Smooth muscle cell (in vitro differentiated cells): ENCODE results near the gene SMAD5. TPM values are rescaled to one million over a fixed set of nuclear protein-coding genes. Genes with fewer than 3 reads are reported as not detected.

ENCODE experiments used
- DNase-seq: peaks from one replicate; lab custom pipeline; 2025; ENCODE audit not compliant: unreplicated experiment; lab: John Stamatoyannopoulos, UW
- H2AFZ ChIP-seq: fragments of 200-600 bp; sonication (generic); 2 replicates; pipeline ENCODE4 v1.6.0; 2016; ENCODE audit warnings: antibody characterized with exemption, low read depth, mild to moderate bottlenecking
- H3F3A ChIP-seq: fragments of 200-600 bp; sonication (generic); 2 replicates; pipeline ENCODE4 v1.6.0; 2017; ENCODE audit warnings: antibody characterized with exemption, low read depth
- H3K27ac ChIP-seq: fragments of 200-600 bp; sonication (generic); 2 replicates; pipeline ENCODE4 v1.5.1; 2016; ENCODE audit warnings: low read depth, mild to moderate bottlenecking
- H3K27me3 ChIP-seq: fragments of 200-600 bp; sonication (generic); 2 replicates; pipeline ENCODE4 v1.6.1; 2016; ENCODE audit warnings: low read depth, mild to moderate bottlenecking
- H3K36me3 ChIP-seq: fragments of 200-600 bp; sonication (generic); 2 replicates; pipeline ENCODE4 v1.5.1; 2016; ENCODE audit warnings: low read depth
- H3K4me1 ChIP-seq: fragments of 200-600 bp; sonication (generic); 2 replicates; pipeline ENCODE4 v1.5.1; 2016; ENCODE audit warnings: low read depth
- H3K4me2 ChIP-seq: fragments of 200-600 bp; sonication (generic); 2 replicates; pipeline ENCODE4 v1.6.0; 2016; ENCODE audit warnings: mild to moderate bottlenecking
- H3K4me3 ChIP-seq: fragments of 200-600 bp; sonication (generic); 2 replicates; pipeline ENCODE4 v1.5.1; 2016; ENCODE audit warnings: mild to moderate bottlenecking
- H3K79me2 ChIP-seq: fragments of 200-600 bp; sonication (generic); 2 replicates; pipeline ENCODE4 v1.6.0; 2016; ENCODE audit warnings: low read depth, mild to moderate bottlenecking
- H3K9ac ChIP-seq: fragments of 200-600 bp; sonication (generic); 2 replicates; pipeline ENCODE4 v1.6.0; 2016; ENCODE audit warnings: low read depth
- H3K9me3 ChIP-seq: fragments of 200-600 bp; sonication (generic); replicated peaks from 2 replicates; pipeline ENCODE4 v1.5.1; 2016; ENCODE audit warnings: low read depth
- H4K20me1 ChIP-seq: fragments of 200-600 bp; sonication (generic); 2 replicates; pipeline ENCODE4 v1.6.0; 2016; ENCODE audit warnings: low read depth
- WGBS: methylation state at CpG from one replicate; pipeline ENCODE4 v1.1.7; 2016; ENCODE audit warnings: low lambda C conversion rate; 5-methylcytosine and 5-hydroxymethylcytosine counted together
- polyA plus RNA-seq: library from polyadenylated mRNA; unstranded; fragments of >200 nt; fragmentation: Nextera tagmentation; extraction: Ambion mirVana; gene quantifications from 2 replicates; pipeline ENCODE4 v1.2.1, GENCODE V29; 2016
- total RNA-seq: library from RNA; depleted of rRNA; stranded (reverse); fragments of >200 nt; gene quantifications from 2 replicates; pipeline ENCODE4 v1.2.3, GENCODE V29; 2014
- TF ChIP-seq, protein P1 (sequence below): fragments of 200-600 bp; sonication (generic); IDR thresholded peaks from 2 replicates; pipeline ENCODE4 v1.5.1; 2017; ENCODE audit warnings: borderline replicate concordance, mild to moderate bottlenecking, antibody characterized with exemption; ENCODE audit not compliant: insufficient read depth, poor library complexity, severe bottlenecking

The SMAD5 gene
- total and polyA plus RNA-seq, 2 experiments from 2014 or later, result 28.5 to 61.7 TPM

DNA sequence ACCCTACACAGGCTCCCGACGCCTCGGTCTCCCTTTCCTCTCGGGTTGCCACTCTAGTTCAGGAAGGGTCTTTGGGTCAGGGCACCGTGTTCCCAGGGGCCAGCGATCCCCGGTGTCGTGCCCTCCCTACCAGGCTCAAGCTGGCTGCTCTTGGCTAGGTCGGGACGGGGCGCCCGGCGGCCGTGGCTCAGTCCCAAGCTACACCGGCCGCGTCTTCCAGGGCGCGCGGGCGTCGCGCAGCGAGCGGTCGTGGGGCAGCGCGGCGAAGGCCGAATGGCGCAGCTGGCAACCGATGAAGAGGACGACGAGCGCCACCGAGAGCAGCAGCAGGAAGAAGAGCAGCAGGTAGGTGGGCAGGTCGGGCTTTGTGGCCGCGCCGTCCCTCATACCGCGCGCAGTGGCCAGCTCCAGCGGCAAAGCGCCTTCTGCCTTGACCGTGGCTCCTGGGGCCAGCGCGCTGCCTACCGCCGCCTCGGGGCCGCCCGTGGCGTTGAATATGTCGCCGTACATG is 59.4 kb downstream of the SMAD5 start:
- Histone ChIP-seq H3K9me3 (no peaks in the 10 kb centered on the region), H3K27ac (no peak overlapping the region), H3K4me2 (peak overlapping the region; percentile 99), H3F3A (no peaks in the 10 kb centered on the region), H3K36me3 (no peaks in the 10 kb centered on the region), H3K4me3 (peak overlapping the region; percentile 58), H3K4me1 (peaks cover 17% of the 10 kb centered on the region), H3K79me2 (no peaks in the 10 kb centered on the region), H3K9ac (no peak overlapping the region), H4K20me1 (peaks cover 25% of the 10 kb centered on the region), H3K27me3 (peaks cover 41% of the 10 kb centered on the region), H2AFZ (no peak overlapping the region)
- TF ChIP-seq, protein P1, sequence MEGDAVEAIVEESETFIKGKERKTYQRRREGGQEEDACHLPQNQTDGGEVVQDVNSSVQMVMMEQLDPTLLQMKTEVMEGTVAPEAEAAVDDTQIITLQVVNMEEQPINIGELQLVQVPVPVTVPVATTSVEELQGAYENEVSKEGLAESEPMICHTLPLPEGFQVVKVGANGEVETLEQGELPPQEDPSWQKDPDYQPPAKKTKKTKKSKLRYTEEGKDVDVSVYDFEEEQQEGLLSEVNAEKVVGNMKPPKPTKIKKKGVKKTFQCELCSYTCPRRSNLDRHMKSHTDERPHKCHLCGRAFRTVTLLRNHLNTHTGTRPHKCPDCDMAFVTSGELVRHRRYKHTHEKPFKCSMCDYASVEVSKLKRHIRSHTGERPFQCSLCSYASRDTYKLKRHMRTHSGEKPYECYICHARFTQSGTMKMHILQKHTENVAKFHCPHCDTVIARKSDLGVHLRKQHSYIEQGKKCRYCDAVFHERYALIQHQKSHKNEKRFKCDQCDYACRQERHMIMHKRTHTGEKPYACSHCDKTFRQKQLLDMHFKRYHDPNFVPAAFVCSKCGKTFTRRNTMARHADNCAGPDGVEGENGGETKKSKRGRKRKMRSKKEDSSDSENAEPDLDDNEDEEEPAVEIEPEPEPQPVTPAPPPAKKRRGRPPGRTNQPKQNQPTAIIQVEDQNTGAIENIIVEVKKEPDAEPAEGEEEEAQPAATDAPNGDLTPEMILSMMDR, result no peak
- 2% methylated on average over 56 of the region's 56 CpGs for WGBS
- DNase-seq, result no peak

DNA sequence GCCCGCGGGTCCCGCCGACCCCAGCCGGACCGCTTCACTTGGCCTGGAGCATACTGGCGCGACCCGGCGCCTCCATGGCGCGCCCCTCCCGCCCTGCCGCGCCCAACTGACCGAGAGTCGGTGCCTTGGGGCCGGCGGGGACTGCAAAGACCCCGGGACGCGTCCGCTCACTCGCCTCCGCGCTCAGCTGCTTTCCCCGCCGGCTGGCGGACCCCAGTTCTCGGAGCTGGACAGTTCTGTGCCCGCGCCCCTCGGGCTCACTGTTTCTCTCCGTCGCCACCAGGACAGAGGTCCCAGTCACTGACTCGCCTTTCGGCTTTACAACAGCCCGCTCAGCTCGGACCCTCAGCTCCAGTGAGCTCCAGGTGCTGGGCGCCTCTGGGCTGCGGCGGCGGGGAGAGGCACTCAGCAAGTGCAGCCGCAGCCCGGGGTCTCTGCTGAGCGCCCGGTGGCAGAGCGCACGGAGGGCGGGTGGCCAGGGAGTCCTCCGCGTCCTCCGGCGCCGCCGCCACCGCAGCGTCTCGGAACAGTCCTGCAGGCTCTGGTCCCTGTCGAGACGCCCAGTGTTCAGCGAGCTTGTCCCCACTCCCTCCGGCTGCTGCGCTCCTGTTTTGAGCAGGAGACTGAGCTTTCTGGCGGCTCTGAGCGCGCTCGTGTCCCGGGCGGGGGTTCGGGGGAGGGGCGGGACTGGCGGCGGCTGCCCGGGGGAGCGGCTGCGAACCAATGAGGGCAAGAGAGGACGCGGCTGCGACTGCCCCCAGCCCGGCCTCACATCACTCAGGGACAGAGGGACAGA is 60.1 kb downstream of the SMAD5 start, which contains the start of gene SMIM32:
Gene SMIM32 (minus strand): TSS at position 637 of the 796 bp plus-strand sequence. CDS start 638 bp downstream, outside the sequence.
- peaks cover 17% of the 10 kb centered on the region for H3K4me1 ChIP-seq
- peak within 1 kb of the TSS; percentile 99 for H3K4me2 ChIP-seq
- WGBS, result under 1% methylated on average over 73 of the region's 81 CpGs
- no peaks in the 10 kb centered on the region for H3K79me2 ChIP-seq
- H3K27ac ChIP-seq, result no peak within 1 kb of the TSS
- no peaks in the 10 kb centered on the region for H3F3A ChIP-seq
- no peaks in the 10 kb centered on the region for H3K36me3 ChIP-seq
- H3K27me3 ChIP-seq, result peaks cover 41% of the 10 kb centered on the region
- peaks cover 25% of the 10 kb centered on the region for H4K20me1 ChIP-seq
- TF ChIP-seq, protein P1, result no peak
- H3K9ac ChIP-seq, result no peak within 1 kb of the TSS
- no peak within 1 kb of the TSS for H2AFZ ChIP-seq
- H3K4me3 ChIP-seq, result peak within 1 kb of the TSS; percentile 58
- DNase-seq, result no peak
- H3K9me3 ChIP-seq, result no peaks in the 10 kb centered on the region

DNA sequence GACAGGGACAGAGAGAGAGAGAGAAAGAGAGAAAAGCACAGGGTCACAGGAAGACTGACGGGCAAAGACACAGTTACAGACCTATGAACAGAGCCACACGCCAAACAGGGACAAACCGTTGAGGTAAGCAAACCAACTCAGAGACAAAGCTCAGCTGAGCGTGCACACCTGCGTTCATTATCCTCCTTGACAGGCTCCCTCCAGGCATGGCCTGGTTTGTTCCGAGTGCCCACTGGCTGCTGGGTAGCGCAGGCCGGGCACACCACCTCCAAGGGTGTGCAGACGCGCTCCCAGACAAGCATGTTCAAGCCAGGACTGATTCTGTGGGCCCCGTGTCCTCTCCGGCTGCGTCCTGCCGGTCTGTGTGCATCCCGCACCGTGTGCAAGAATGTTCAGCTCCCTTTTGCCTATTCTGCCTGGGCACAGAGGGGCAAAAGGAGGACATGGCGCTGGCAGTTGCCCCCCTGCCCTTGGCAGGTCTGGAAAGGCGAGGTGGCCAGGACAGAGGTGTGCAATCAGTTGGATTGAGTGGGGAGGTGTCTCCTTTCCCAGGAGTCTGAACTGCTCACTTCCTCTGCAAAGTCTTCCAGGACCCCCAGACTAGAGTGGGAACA is 60.8 kb downstream of the SMAD5 start:
- DNase-seq, result no peak
- Histone ChIP-seq H3K4me2 (peak overlapping the region; percentile 99), H3K27me3 (peaks cover 41% of the 10 kb centered on the region), H3K9ac (no peak overlapping the region), H3K27ac (no peak overlapping the region), H3K79me2 (no peaks in the 10 kb centered on the region), H2AFZ (no peak overlapping the region), H3F3A (no peaks in the 10 kb centered on the region), H3K4me3 (peak overlapping the region; percentile 58), H4K20me1 (peaks cover 25% of the 10 kb centered on the region), H3K4me1 (peaks cover 17% of the 10 kb centered on the region), H3K9me3 (no peaks in the 10 kb centered on the region), H3K36me3 (no peaks in the 10 kb centered on the region)
- TF ChIP-seq, protein P1, result no peak
- 74% methylated on average over 18 of the region's 18 CpGs for WGBS
